HT-29 (cell line): ENCODE measurements around the gene GNAI2. TPM values are rescaled to one million over a fixed set of nuclear protein-coding genes. Genes with fewer than 3 reads are reported as not detected.
"Not testable (repeated sequence)": the region's sequence is repeated elsewhere in the genome, so short reads cannot be mapped to it uniquely, and the experiment has no call there.

ENCODE experiments used
- DNase-seq: peaks from one replicate; pipeline ENCODE4 v3.0.0-alpha.2; 2015; ENCODE audit warnings: low spot score
- total RNA-seq: library from RNA; depleted of rRNA; stranded (reverse); fragments of >200 nt; shearing (Covaris generic); gene quantifications from 2 replicates; pipeline ENCODE4 v1.2.3, GENCODE V29; 2014

Gene GNAI2
- total RNA-seq, 1 experiment from 2014 or later, result 167 TPM

GRCh38 chr3:50204804-50205412 lies 31.1 kb upstream of the GNAI2 start, which contains the start of gene SLC38A3:
TSS of gene SLC38A3 (plus strand) at chr3:50205271. CDS start at chr3:50214200, 8,929 bp downstream.
- DNase-seq, result no peak

GRCh38 chr3:50205413-50206276 lies 30.4 kb upstream of the GNAI2 start:
- DNase-seq, result no peak

- DNase-seq, result no peak
These were observed 28.5 kb upstream of the GNAI2 start for GRCh38 chr3:50207359-50208042.

GRCh38 chr3:50208677-50209344 lies 27.2 kb upstream of the GNAI2 start:
- no peak for DNase-seq

- DNase-seq, result no peak
These were observed 25.9 kb upstream of the GNAI2 start for GRCh38 chr3:50210176-50210509.

- DNase-seq, result no peak
These were observed 25.3 kb upstream of the GNAI2 start for GRCh38 chr3:50210510-50211367.

GRCh38 chr3:50211368-50211717 lies 24.7 kb upstream of the GNAI2 start:
- DNase-seq, result not testable (repeated sequence)

GRCh38 chr3:50211930-50212329 lies 24.1 kb upstream of the GNAI2 start:
- DNase-seq, result no peak

GRCh38 chr3:50212502-50212901 lies 23.5 kb upstream of the GNAI2 start:
- no peak for DNase-seq

- DNase-seq, result no peak
These were observed 23.0 kb upstream of the GNAI2 start for GRCh38 chr3:50212971-50213370.

GRCh38 chr3:50213373-50213772 lies 22.6 kb upstream of the GNAI2 start:
- DNase-seq, result no peak

- no peak for DNase-seq
These were observed 21.2 kb upstream of the GNAI2 start for GRCh38 chr3:50214824-50215223.

- no peak for DNase-seq
These were observed 20.5 kb upstream of the GNAI2 start for GRCh38 chr3:50215529-50215928.

GRCh38 chr3:50217681-50218080 lies 18.3 kb upstream of the GNAI2 start:
- DNase-seq, result no peak

GRCh38 chr3:50218448-50218847 lies 17.6 kb upstream of the GNAI2 start:
- DNase-seq, result no peak

GRCh38 chr3:50219285-50219684 lies 16.7 kb upstream of the GNAI2 start:
- no peak for DNase-seq

GRCh38 chr3:50220109-50220508 lies 15.9 kb upstream of the GNAI2 start:
- no peak for DNase-seq

- DNase-seq, result no peak
These were observed 15.0 kb upstream of the GNAI2 start for GRCh38 chr3:50221051-50221410.

- no peak for DNase-seq
These were observed 14.4 kb upstream of the GNAI2 start for GRCh38 chr3:50221411-50222168.

- DNase-seq, result no peak
These were observed 13.9 kb upstream of the GNAI2 start for GRCh38 chr3:50222169-50222528.

- no peak for DNase-seq
These were observed 11.4 kb upstream of the GNAI2 start for GRCh38 chr3:50224639-50225038.
